Measurements from ENCODE around the gene TMEM255A. TPM values are rescaled to one million over a fixed set of nuclear protein-coding genes. Genes with fewer than 3 reads are reported as not detected.

TMEM255A gene
- polyA plus RNA-seq, 1 of the 3 experiments (the other 2 are of a cell fraction): 0.08 TPM

GRCh38 chrX:120242813-120243212 lies 68.4 kb downstream of the TMEM255A start:
- Histone ChIP-seq H2AFZ (ENCODE audit: low read depth) (no peak overlapping the region), H3K9ac (no peak overlapping the region), H3K4me1 (ENCODE audit: control insufficient read depth in 1 of 2, insufficient read depth in 2 of 2, low read depth in 1 of 2, low read length in 1 of 2) (peaks cover 0 to 3% of the 10 kb centered on the region in 2 experiments; a peak in 2 of 4 replicates), H3K4me2 (no peak overlapping the region), H3K27ac (ENCODE audit: low read depth in 2 of 2, low read length in 1 of 2) (no peak overlapping the region), H3K4me3 (ENCODE audit: low read depth in 2 of 2, low read length in 1 of 2) (no peak overlapping the region), H3K79me2 (ENCODE audit: insufficient read depth) (no peaks in the 10 kb centered on the region; the same call in 1 of the 2 replicates), H3K9me3 (no peaks in the 10 kb centered on the region), H3K27me3 (ENCODE audit: insufficient read depth) (no peaks in the 10 kb centered on the region; the same call in 1 of the 2 replicates), H3F3A (replicated peaks; ENCODE audit: insufficient read depth) (no peaks in the 10 kb centered on the region), H3K36me3 (replicated peaks in 1 of 2; ENCODE audit: control insufficient read depth in 1 of 2, insufficient read depth in 2 of 2, low read length in 1 of 2) (no peaks in the 10 kb centered on the region), H4K20me1 (ENCODE audit: insufficient read depth) (no peaks in the 10 kb centered on the region), H3K9me2 (no peaks in the 10 kb centered on the region)
- DNase-seq: peak; percentile 6
- POLR2A ChIA-PET: no interaction called here
- no peak for TF ChIP-seq FOSL2 (IDR thresholded peaks at IDR 0.05; ENCODE audit: borderline replicate concordance, low read depth)
- TF ChIP-seq FOXJ3 (CRISPR knock-in tag; IDR thresholded peaks at IDR 0.05): no peak
- no peak for TF ChIP-seq USF2 (IDR thresholded peaks at IDR 0.05; ENCODE audit: borderline replicate concordance, low read depth, low read length)
- no peak for TF ChIP-seq RXRA (IDR thresholded peaks at IDR 0.05; ENCODE audit: borderline replicate concordance, low read depth)
- no peak for TF ChIP-seq YY1 (IDR thresholded peaks at IDR 0.05; ENCODE audit: low read depth)
- TF ChIP-seq RCOR1 (IDR thresholded peaks at IDR 0.05; ENCODE audit: low read length): no peak
- CTCF ChIA-PET: interaction anchor here (1.0 kb wide), 1 partner anchor 20 kb away, joined by 3 read pairs; no protein-coding TSS in a partner anchor
- WGBS (ENCODE audit: low lambda C conversion rate): 40% methylated on average over 5 of the region's 5 CpGs

- DNase-seq: no peak
Observed at GRCh38 chrX:120238933-120239332, 72.3 kb downstream of the TMEM255A start.

More at GRCh38 chrX:120238933-120239332, 72.3 kb downstream of the TMEM255A start:
- WGBS (ENCODE audit: low lambda C conversion rate): 67% methylated on average over 4 of the region's 4 CpGs
- Histone ChIP-seq H3K9me2 (no peaks in the 10 kb centered on the region), H3K36me3 (replicated peaks in 1 of 2; ENCODE audit: control insufficient read depth in 1 of 2, insufficient read depth in 2 of 2, low read length in 1 of 2) (no peaks in the 10 kb centered on the region), H3K79me2 (ENCODE audit: insufficient read depth) (no peaks in the 10 kb centered on the region; the same call in 1 of the 2 replicates), H3K4me1 (ENCODE audit: control insufficient read depth in 1 of 2, insufficient read depth in 2 of 2, low read depth in 1 of 2, low read length in 1 of 2) (peaks cover 0 to 3% of the 10 kb centered on the region in 2 experiments; a peak in 2 of 4 replicates), H3K9ac (no peak overlapping the region), H4K20me1 (ENCODE audit: insufficient read depth) (no peaks in the 10 kb centered on the region), H3K9me3 (no peaks in the 10 kb centered on the region), H3F3A (replicated peaks; ENCODE audit: insufficient read depth) (no peaks in the 10 kb centered on the region), H3K27ac (ENCODE audit: low read depth in 2 of 2, low read length in 1 of 2) (no peak overlapping the region), H2AFZ (ENCODE audit: low read depth) (no peak overlapping the region), H3K4me2 (no peak overlapping the region), H3K4me3 (ENCODE audit: low read depth in 2 of 2, low read length in 1 of 2) (no peak overlapping the region), H3K27me3 (ENCODE audit: insufficient read depth) (no peaks in the 10 kb centered on the region; the same call in 1 of the 2 replicates)
- TF ChIP-seq MAX (IDR thresholded peaks at IDR 0.05; ENCODE audit: low read depth) (no peak), MXI1 (IDR thresholded peaks at IDR 0.05; ENCODE audit: low read depth, low read length) (no peak), ELF1 (IDR thresholded peaks at IDR 0.05) (no peak), IRF3 (IDR thresholded peaks at IDR 0.05; ENCODE audit: low read depth, low read length) (no peak), CTCF (IDR thresholded peaks at IDR 0.05) (no peak)
- POLR2A ChIA-PET: no interaction called here
- CTCF ChIA-PET: interaction anchor here (1.0 kb wide), 1 partner anchor 25 kb away, joined by 5 read pairs; no protein-coding TSS in a partner anchor
